ENCODE results near the gene SLC35A2. TPM values are rescaled to one million over a fixed set of nuclear protein-coding genes. Genes with fewer than 3 reads are reported as not detected.
"Not testable (repeated sequence)": the region's sequence is repeated elsewhere in the genome, so short reads cannot be mapped to it uniquely, and the experiment has no call there.

The SLC35A2 gene
- total RNA-seq, 1 donor from 2014 or later = 27.2 TPM

DNA sequence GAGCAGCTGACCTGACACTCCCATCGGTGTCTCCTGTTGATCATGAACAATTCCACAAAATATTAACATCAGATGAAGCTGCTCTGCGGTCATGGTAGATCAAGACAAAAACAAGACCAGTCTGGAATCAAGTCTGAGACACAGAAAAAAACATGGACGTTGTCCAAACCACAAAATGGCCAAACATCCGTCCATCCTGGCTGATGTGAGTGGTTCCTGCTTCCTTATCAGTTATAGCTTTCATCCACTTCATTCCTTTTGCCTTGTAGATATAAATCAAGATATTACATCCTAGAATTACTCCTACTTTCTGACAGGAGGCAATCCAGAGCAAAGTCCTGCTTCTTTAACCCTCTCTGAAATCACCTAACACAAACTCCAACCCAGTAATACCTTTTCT is 47.2 kb downstream of the SLC35A2 start:
- TF ChIP-seq, protein P1, sequence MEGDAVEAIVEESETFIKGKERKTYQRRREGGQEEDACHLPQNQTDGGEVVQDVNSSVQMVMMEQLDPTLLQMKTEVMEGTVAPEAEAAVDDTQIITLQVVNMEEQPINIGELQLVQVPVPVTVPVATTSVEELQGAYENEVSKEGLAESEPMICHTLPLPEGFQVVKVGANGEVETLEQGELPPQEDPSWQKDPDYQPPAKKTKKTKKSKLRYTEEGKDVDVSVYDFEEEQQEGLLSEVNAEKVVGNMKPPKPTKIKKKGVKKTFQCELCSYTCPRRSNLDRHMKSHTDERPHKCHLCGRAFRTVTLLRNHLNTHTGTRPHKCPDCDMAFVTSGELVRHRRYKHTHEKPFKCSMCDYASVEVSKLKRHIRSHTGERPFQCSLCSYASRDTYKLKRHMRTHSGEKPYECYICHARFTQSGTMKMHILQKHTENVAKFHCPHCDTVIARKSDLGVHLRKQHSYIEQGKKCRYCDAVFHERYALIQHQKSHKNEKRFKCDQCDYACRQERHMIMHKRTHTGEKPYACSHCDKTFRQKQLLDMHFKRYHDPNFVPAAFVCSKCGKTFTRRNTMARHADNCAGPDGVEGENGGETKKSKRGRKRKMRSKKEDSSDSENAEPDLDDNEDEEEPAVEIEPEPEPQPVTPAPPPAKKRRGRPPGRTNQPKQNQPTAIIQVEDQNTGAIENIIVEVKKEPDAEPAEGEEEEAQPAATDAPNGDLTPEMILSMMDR (IDR thresholded peaks at IDR 0.05; ENCODE audit: unreplicated experiment) = no peak
- DNase-seq (ENCODE audit: low spot score) = no peak
- Mint-ChIP-seq H3K27me3 (ENCODE audit: unreplicated experiment) (no peaks in the 10 kb centered on the region), H3K27ac (ENCODE audit: unreplicated experiment) (no peak overlapping the region), H3K4me1 (ENCODE audit: unreplicated experiment) (no peaks in the 10 kb centered on the region), H3K4me3 (ENCODE audit: unreplicated experiment) (no peak overlapping the region), H3K36me3 (ENCODE audit: low read depth, unreplicated experiment) (no peaks in the 10 kb centered on the region), H3K9me3 (ENCODE audit: unreplicated experiment) (no peaks in the 10 kb centered on the region)

- no peak for DNase-seq (ENCODE audit: low spot score)
- Mint-ChIP-seq H3K27ac (ENCODE audit: unreplicated experiment) (peak overlapping the region; percentile 89), H3K36me3 (ENCODE audit: low read depth, unreplicated experiment) (no peaks in the 10 kb centered on the region)
Observed at GRCh38 chrX:48854898-48855297, 56.5 kb downstream of the SLC35A2 start.

DNA sequence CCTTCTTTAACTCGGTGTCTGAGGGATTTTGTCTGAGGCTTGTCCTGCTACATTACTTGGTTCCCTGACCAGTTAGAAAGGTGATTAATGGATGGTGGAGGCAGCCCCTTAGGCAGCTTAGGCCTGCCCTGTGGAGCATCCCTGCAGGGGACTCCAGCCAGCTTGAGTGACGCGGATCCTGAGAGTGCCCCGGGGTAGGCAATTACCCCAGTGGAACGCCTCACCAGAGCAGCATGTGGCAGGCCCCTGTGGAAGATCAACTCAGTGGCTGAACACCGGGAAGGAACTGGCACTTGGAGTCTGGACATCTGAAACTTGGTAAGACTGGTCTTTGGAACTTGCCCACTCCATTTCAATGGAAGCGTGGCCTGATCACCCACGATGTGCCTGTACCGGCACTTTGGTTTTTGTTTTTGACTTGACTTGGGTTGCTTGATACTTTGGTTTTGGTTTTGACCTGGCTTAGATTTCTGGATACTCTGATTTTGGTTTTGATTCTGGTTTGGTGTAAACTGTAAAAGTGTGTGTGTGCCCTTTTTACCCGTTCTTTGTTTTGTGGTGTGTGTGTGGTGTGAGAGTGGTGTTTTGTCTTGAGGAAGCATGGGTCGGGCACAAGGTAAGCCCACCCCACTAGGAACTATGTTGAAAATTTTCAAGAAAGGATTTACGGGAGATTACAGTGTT is 57.2 kb downstream of the SLC35A2 start:
- not testable (repeated sequence) for H3K27ac Mint-ChIP-seq (ENCODE audit: unreplicated experiment); H3K9me3 Mint-ChIP-seq (ENCODE audit: unreplicated experiment); H3K36me3 Mint-ChIP-seq (ENCODE audit: low read depth, unreplicated experiment); H3K4me3 Mint-ChIP-seq (ENCODE audit: unreplicated experiment); H3K27me3 Mint-ChIP-seq (ENCODE audit: unreplicated experiment); DNase-seq (ENCODE audit: low spot score)
- peaks cover 11% of the 10 kb centered on the region for H3K4me1 Mint-ChIP-seq (ENCODE audit: unreplicated experiment)

More at GRCh38 chrX:48854898-48855297, 56.5 kb downstream of the SLC35A2 start:
- TF ChIP-seq, protein P1 (IDR thresholded peaks at IDR 0.05; ENCODE audit: unreplicated experiment) = no peak
- no peaks in the 10 kb centered on the region for H3K9me3 Mint-ChIP-seq (ENCODE audit: unreplicated experiment)
- peaks cover 11% of the 10 kb centered on the region for H3K4me1 Mint-ChIP-seq (ENCODE audit: unreplicated experiment)
- no peaks in the 10 kb centered on the region for H3K27me3 Mint-ChIP-seq (ENCODE audit: unreplicated experiment)
- H3K4me3 Mint-ChIP-seq (ENCODE audit: unreplicated experiment) = no peak overlapping the region

GRCh38 chrX:48853494-48853893 is 58.0 kb downstream of the SLC35A2 start:
- peaks cover 11% of the 10 kb centered on the region for H3K4me1 Mint-ChIP-seq (ENCODE audit: unreplicated experiment)
- not testable (repeated sequence) for DNase-seq (ENCODE audit: low spot score); H3K27ac Mint-ChIP-seq (ENCODE audit: unreplicated experiment); H3K27me3 Mint-ChIP-seq (ENCODE audit: unreplicated experiment); H3K9me3 Mint-ChIP-seq (ENCODE audit: unreplicated experiment); H3K36me3 Mint-ChIP-seq (ENCODE audit: low read depth, unreplicated experiment); H3K4me3 Mint-ChIP-seq (ENCODE audit: unreplicated experiment)

Other genes with a start within 250 kb of the SLC35A2 start
- 2.7 TPM for gene WAS, start 227.8 kb downstream of the SLC35A2 start, total RNA-seq (ENCODE audit: unreplicated experiment)
- 6.8 TPM for gene SUV39H1, start 214.9 kb downstream of the SLC35A2 start, total RNA-seq (ENCODE audit: unreplicated experiment)
- gene GLOD5, start 149.9 kb downstream of the SLC35A2 start, total RNA-seq (ENCODE audit: unreplicated experiment) = not detected
- gene GATA1, start 125.1 kb downstream of the SLC35A2 start, total RNA-seq (ENCODE audit: unreplicated experiment) = not detected
- 122 TPM for gene HDAC6, start 109.6 kb downstream of the SLC35A2 start, total RNA-seq (ENCODE audit: unreplicated experiment)
- gene ERAS, start 85.1 kb downstream of the SLC35A2 start, total RNA-seq (ENCODE audit: unreplicated experiment) = not detected
- gene PCSK1N, start 76.0 kb downstream of the SLC35A2 start, total RNA-seq (ENCODE audit: unreplicated experiment) = 2.0 TPM
- 70.6 TPM for gene TIMM17B, start 13.9 kb downstream of the SLC35A2 start, total RNA-seq (ENCODE audit: unreplicated experiment)
- gene PQBP1, start 13.7 kb downstream of the SLC35A2 start, total RNA-seq (ENCODE audit: unreplicated experiment) = 80.1 TPM
- gene PIM2, start 7.4 kb upstream of the SLC35A2 start, total RNA-seq (ENCODE audit: unreplicated experiment) = 7.0 TPM
- gene OTUD5, start 46.0 kb upstream of the SLC35A2 start, total RNA-seq (ENCODE audit: unreplicated experiment) = 48.8 TPM
- 6.0 TPM for gene KCND1, start 60.2 kb upstream of the SLC35A2 start, total RNA-seq (ENCODE audit: unreplicated experiment)
- 63.6 TPM for gene GRIPAP1, start 90.6 kb upstream of the SLC35A2 start, total RNA-seq (ENCODE audit: unreplicated experiment)
- gene TFE3, start 131.7 kb upstream of the SLC35A2 start, total RNA-seq (ENCODE audit: unreplicated experiment) = 31.0 TPM
- 22.5 TPM for gene CCDC120, start 147.4 kb upstream of the SLC35A2 start, total RNA-seq (ENCODE audit: unreplicated experiment)
- gene PRAF2, start 162.4 kb upstream of the SLC35A2 start, total RNA-seq (ENCODE audit: unreplicated experiment) = 22.3 TPM
- 46.4 TPM for gene WDR45, start 168.2 kb upstream of the SLC35A2 start, total RNA-seq (ENCODE audit: unreplicated experiment)
- 28.8 TPM for gene GPKOW, start 212.1 kb upstream of the SLC35A2 start, total RNA-seq (ENCODE audit: unreplicated experiment)